NB4 (cell line): Measurements from ENCODE around the gene PTPRD.
"Not testable (repeated sequence)": the region's sequence is repeated elsewhere in the genome, so short reads cannot be mapped to it uniquely, and the experiment has no call there.

Experiments used
- DNase-seq: peaks from one replicate; pipeline ENCODE4 v3.0.0; 2010; ENCODE audit warnings: low read depth
- H3K4me3 ChIP-seq: one replicate; pipeline ENCODE4 v1.5.1; 2011; ENCODE audit warnings: mild to moderate bottlenecking, low read depth, low read length, moderate library complexity
- CTCF ChIP-seq: IDR thresholded peaks from one replicate; pipeline ENCODE4 v1.5.1; 2012; ENCODE audit warnings: low read depth, low read length
- MYC ChIP-seq: IDR thresholded peaks from 2 replicates; pipeline ENCODE4 v1.6.1; 2011; ENCODE audit warnings: low read depth, low read length
- POLR2A ChIP-seq: IDR thresholded peaks from 2 replicates; pipeline ENCODE4 v1.6.1; 2011; ENCODE audit warnings: mild to moderate bottlenecking; ENCODE audit not compliant: insufficient read length; ENCODE audit errors: extremely low read depth
- TF ChIP-seq, protein P1 (sequence below): IDR thresholded peaks from 2 replicates; pipeline ENCODE4 v1.6.1; 2011; ENCODE audit warnings: low read depth, low read length

The PTPRD gene

GRCh38 chr9:9489183-9489582 is 1123.6 kb downstream of the PTPRD start:
- no peak for DNase-seq
- no peak for TF ChIP-seq POLR2A
- no peak for TF ChIP-seq MYC

DNA sequence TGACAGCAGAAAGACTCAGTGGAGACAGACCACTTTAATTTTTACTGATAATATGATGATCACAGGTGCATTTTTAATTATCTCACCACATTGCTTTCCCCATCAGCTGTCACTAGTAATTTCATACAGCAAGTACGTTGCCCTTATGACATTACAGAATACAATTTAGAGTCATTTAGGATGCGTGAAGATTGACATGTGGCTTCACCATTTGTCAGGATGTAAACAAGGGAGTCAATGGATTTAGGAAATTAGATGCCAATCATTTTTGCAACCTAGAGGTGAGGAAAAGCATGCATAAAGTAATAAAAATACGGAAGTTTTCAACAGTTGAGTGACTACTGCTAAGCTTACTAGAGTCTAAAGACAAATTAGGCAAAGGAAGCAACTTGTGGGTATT is 1129.6 kb downstream of the PTPRD start:
- TF ChIP-seq CTCF (no peak), MYC (no peak), POLR2A (no peak)
- TF ChIP-seq, protein P1, sequence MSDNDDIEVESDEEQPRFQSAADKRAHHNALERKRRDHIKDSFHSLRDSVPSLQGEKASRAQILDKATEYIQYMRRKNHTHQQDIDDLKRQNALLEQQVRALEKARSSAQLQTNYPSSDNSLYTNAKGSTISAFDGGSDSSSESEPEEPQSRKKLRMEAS, result no peak
- DNase-seq, result no peak
- H3K4me3 ChIP-seq, result no peak overlapping the region

More at GRCh38 chr9:9489183-9489582, 1123.6 kb downstream of the PTPRD start:
- no peak overlapping the region for H3K4me3 ChIP-seq

DNA sequence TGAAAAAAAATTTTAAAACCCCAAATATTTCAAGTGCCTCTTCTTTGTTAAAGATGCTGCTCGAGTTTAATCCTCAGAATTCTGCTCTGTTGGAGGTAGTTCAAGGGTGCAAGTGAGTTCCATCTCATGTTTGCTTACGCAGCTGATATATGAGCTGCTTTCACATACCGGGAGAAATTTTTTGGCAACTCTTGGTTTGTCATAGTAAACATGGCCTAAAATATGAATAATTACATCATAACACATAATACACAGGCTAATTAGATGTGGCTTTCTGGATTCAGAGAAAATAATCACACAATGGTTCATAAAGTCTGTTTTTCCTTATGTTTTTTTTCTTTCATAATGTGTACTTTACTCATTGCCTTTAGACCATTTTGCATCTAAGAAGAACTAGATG is 1134.1 kb downstream of the PTPRD start:
- DNase-seq, result no peak
- TF ChIP-seq MYC, result no peak
- TF ChIP-seq POLR2A, result no peak
- TF ChIP-seq CTCF, result no peak
- TF ChIP-seq, protein P1, result no peak
- H3K4me3 ChIP-seq, result no peak overlapping the region

DNA sequence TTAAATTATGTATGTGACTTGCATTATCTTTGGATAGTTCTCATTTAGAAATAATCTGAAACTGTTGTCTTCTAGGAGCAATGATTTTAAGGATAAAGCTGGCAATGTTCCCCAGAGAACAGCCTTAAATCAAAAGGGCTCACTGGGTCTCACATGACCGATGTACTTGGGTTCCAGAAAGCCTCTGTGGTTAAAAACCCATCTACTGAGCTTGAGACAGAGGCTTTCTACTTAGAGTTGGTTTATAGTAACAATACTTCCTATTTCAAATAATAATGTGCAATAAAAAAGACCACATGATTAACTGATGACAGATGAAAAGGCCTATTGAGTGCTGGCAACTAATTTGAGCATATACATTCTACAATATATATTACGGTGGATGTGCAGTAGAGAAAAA is 1143.5 kb downstream of the PTPRD start:
- no peak for DNase-seq
- no peak overlapping the region for H3K4me3 ChIP-seq
- TF ChIP-seq, protein P1, result no peak

- DNase-seq, H3K4me3 ChIP-seq: not testable (repeated sequence)
Measured at GRCh38 chr9:9441874-9442273, 1170.9 kb downstream of the PTPRD start.

- TF ChIP-seq CTCF (no peak), MYC (no peak), POLR2A (no peak)
- TF ChIP-seq, protein P1, result no peak
- no peak for DNase-seq
- no peak overlapping the region for H3K4me3 ChIP-seq
Measured at GRCh38 chr9:9437641-9438040, 1175.2 kb downstream of the PTPRD start.

DNA sequence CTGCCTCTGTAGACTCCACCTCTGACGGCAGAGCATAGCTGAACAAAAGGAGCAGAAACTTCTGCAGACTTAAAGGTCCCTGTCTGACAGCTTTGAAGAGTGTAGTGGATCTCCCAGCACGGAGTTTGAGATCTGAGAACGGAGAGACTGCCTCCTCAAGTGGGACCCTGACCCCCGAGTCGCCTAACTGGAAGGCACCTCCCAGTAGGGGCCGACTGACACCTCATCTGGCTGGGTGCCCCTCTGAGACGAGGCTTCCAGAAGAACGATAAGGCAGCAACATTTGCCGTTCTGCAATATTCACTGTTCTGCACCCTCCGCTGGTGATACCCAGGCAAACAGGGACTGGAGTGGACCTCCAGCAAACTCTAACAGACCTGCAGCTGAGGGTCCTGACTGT is 1186.3 kb downstream of the PTPRD start:
- not testable (repeated sequence) for H3K4me3 ChIP-seq, DNase-seq

DNA sequence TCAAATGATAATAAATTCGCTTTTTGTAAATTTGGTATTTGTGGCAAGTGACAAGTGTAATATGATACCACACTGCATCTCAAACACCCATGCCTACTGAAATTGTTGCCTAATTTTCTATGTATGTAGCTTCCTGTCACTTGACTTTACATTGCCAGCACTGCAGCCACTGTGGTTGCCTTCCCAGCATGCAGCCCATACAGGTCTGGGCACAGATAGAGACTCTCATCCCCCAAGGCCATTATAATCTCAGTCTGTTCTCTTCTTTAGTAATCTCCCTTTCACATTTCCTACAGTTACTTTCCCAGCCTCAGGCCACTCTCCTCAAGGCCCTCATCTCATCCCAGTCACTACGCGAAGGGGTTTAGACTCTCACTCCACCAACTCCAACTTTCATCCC is 1200.6 kb downstream of the PTPRD start:
- TF ChIP-seq MYC, result no peak
- peak; percentile 13 for DNase-seq
- H3K4me3 ChIP-seq, result no peak overlapping the region

GRCh38 chr9:9410736-9411135 is 1202.1 kb downstream of the PTPRD start:
- TF ChIP-seq POLR2A (no peak), CTCF (no peak), MYC (no peak)
- TF ChIP-seq, protein P1, result no peak
- no peak for DNase-seq
- H3K4me3 ChIP-seq, result no peak overlapping the region
